ENCODE data around the gene RFT1.

GRCh38 chr3:53144446-53144845, 14.2 kb upstream of the RFT1 start:
- TF ChIP-seq CTCF (conservative IDR thresholded peaks at IDR 0.05 in 1 of 2, IDR thresholded peaks at IDR 0.05 in 1 of 2; ENCODE audit: extremely low read depth in 1 of 2, insufficient read depth in 1 of 2, low read depth in 1 of 2, low read length in 2 of 2) (no peak), EZH2 (IDR thresholded peaks at IDR 0.05; ENCODE audit: borderline replicate concordance, low read length) (no peak)

All from mammary epithelial cell (primary cell).